SJCRH30 (cell line): ENCODE results near the gene IRF4. TPM values are rescaled to one million over a fixed set of nuclear protein-coding genes. Genes with fewer than 3 reads are reported as not detected.
A peak's percentile ranks its signal among the peaks of the same experiment; 100 is the strongest.

Experiments
- DNase-seq, 2 experiments: peaks; one replicate each; pipeline ENCODE4 v3.0.0-alpha.2; 2015 to 2020
- H3K27ac ChIP-seq: fragments of 250-450 bp; sonication (Bioruptor Pico); 2 replicates; pipeline ENCODE4 v1.5.1; 2020; ENCODE audit warnings: mild to moderate bottlenecking, moderate library complexity
- H3K27me3 ChIP-seq: fragments of 250-450 bp; sonication (Bioruptor Pico); 2 replicates; pipeline ENCODE4 v1.5.1; 2020; ENCODE audit warnings: mild to moderate bottlenecking, moderate library complexity
- H3K36me3 ChIP-seq: fragments of 250-450 bp; sonication (Bioruptor Pico); 2 replicates; pipeline ENCODE4 v1.5.1; 2020; ENCODE audit warnings: mild to moderate bottlenecking, moderate library complexity
- H3K4me1 ChIP-seq: fragments of 250-450 bp; sonication (Bioruptor Pico); 2 replicates; pipeline ENCODE4 v1.5.1; 2020; ENCODE audit warnings: mild to moderate bottlenecking, moderate library complexity
- H3K4me3 ChIP-seq: fragments of 250-450 bp; sonication (Bioruptor Pico); 2 replicates; pipeline ENCODE4 v1.5.1; 2020; ENCODE audit warnings: mild to moderate bottlenecking, moderate library complexity
- H3K9me3 ChIP-seq: fragments of 250-450 bp; sonication (Bioruptor Pico); replicated peaks from 2 replicates; pipeline ENCODE4 v1.5.1; 2020; ENCODE audit warnings: mild to moderate bottlenecking, moderate library complexity
- total RNA-seq: library from RNA; depleted of rRNA; stranded (reverse); fragments of >200 nt; shearing (Covaris generic); gene quantifications from 2 replicates; pipeline ENCODE4 v1.2.3, GENCODE V29; 2014

Gene IRF4
- total RNA-seq, 1 experiment from 2014 or later = not detected

DNA sequence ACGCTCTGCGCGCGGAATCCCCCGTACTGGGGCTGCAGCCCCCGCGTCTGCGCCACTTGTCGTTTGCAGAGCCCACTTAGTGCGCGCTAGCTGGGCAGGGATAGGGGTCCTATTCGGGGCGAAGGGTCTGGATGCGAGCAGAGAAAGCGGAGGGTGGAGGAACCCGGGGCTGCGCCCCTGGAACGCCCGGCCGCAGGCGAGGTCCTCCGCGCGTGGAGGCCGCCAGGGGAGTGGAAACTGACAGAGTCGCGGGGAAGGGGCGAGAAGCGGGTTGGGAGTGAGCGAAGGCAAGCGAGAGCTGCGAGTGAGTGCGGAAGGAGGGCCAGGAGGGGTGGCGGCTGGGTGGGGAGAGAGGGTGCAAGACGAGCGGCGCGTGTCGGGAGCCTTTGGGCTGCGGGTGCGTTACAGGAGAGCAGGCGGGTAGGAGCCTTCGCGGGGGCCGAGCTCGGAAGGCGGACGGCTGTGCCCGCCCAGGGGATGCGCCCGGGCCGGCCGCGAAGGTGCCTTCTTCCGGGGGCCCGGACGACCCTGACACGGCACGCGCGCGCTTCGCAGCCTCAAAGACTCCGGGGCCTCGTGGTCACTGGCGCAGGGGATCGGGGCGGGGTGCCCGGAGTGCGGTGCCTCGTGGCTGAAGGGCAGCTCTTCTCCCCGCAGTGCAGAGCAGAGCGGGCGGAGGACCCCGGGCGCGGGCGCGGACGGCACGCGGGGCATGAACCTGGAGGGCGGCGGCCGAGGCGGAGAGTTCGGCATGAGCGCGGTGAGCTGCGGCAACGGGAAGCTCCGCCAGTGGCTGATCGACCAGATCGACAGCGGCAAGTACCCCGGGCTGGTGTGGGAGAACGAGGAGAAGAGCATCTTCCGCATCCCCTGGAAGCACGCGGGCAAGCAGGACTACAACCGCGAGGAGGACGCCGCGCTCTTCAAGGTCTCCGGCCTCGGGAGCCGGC is 1.2 kb downstream of the IRF4 start:
- Histone ChIP-seq H3K9me3 (no peaks in the 10 kb centered on the region), H3K27ac (no peak overlapping the region), H3K27me3 (no peaks in the 10 kb centered on the region), H3K4me1 (no peaks in the 10 kb centered on the region), H3K4me3 (no peak overlapping the region), H3K36me3 (no peaks in the 10 kb centered on the region)
- no peak for DNase-seq

DNA sequence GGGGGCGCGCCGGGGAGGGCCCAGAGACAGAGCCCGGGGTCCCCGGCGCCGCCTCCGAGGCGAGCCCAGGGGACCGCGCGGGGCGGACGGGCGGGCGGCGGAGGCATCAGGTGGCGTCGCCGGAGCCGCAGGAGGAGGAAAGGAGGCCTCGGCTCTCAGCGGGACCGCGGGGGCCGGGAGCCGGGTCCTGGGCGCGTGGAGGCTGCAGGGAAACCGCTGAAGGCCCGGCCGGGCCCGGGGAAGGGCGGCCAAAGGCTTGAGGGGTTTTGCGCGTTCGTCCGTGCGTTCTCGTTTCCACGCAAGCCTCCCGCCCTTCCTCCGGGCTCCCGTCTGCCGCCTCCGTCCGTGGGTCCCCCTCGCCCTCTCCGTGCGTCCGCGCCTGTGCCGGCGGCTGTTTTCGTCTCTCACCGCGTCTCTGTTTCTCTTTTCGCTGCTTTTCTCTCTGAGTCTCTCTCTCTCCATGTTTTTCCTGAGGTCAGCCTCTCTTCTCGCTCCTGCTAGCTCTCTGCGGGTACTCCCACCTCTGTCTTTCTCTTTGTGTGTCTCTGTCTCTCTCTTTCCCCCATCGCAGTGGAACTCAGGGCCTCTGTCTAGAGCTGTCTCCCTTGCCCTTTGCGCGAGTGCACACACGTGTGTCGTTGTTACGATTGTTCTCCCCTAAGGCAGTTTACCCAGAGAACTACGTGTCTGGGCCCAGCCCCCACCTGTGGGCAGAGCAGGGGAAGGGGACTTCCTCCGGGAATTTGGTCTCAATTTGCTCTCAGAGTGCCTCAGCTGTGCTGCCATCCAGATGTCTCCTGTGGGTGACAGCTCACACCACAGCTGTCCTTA is 2.1 kb downstream of the IRF4 start:
- Histone ChIP-seq H3K27ac (no peak overlapping the region), H3K27me3 (no peaks in the 10 kb centered on the region), H3K4me3 (no peak overlapping the region), H3K36me3 (no peaks in the 10 kb centered on the region), H3K4me1 (no peaks in the 10 kb centered on the region), H3K9me3 (no peaks in the 10 kb centered on the region)
- DNase-seq = no peak

DNA sequence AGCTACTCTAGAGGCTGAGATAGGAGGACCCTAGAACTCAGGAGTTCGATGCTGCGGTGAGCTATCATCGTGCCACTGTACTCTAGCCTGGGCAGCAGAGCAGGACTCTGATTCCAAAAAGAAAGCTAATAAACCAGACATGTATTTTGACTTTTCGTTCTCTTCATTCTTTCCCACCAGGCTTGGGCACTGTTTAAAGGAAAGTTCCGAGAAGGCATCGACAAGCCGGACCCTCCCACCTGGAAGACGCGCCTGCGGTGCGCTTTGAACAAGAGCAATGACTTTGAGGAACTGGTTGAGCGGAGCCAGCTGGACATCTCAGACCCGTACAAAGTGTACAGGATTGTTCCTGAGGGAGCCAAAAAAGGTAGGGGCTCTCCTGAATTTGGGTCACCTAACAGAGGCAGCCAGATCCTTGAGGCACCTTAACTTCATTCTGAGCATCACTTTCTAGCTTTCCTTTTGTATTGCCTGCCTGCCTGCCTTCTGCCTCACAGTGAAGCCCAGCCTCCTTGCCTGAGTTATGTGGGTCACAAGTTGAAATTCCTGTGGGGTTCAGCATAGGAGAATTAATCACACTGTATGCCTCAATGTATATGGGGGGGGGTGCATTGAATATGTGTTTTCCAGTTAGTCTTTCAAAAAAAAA is 3.2 kb downstream of the IRF4 start:
- no peak overlapping the region for H3K4me3 ChIP-seq
- no peaks in the 10 kb centered on the region for H3K27me3 ChIP-seq
- DNase-seq = no peak
- H3K36me3 ChIP-seq = no peaks in the 10 kb centered on the region
- H3K27ac ChIP-seq = no peak overlapping the region
- H3K4me1 ChIP-seq = no peaks in the 10 kb centered on the region
- H3K9me3 ChIP-seq = no peaks in the 10 kb centered on the region

DNA sequence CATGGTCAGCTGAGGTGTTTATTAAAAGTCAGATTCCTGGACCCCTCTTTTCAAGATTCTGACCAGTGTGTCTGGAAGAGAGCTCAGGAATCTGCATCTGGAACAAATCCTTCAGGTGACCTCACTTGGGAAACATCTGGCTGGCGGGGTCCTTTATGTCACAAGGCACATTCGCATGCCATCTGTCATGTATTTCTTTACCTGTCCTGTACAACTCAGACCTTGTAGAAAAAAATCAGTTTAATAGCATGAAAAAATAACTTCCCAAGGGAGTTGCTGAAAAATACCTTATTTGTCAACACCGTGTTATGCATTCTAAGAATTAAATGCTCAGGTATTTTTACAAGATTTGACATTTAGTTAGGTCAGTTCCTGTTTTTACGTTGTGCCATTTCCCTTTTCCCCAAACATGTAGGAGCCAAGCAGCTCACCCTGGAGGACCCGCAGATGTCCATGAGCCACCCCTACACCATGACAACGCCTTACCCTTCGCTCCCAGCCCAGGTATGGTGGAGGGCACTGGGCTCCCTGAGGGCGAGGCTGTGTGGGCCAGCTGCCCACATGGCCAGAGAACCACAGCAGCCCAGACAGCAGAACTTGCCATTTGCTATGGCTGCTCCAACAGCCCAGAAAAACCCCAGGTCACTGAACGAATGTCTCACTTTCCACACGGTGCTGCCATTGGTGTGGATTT is 4.0 kb downstream of the IRF4 start:
- H3K27ac ChIP-seq = no peak overlapping the region
- H3K27me3 ChIP-seq = no peaks in the 10 kb centered on the region
- no peaks in the 10 kb centered on the region for H3K4me1 ChIP-seq
- H3K4me3 ChIP-seq = no peak overlapping the region
- no peaks in the 10 kb centered on the region for H3K9me3 ChIP-seq
- DNase-seq = no peak
- H3K36me3 ChIP-seq = no peaks in the 10 kb centered on the region

DNA sequence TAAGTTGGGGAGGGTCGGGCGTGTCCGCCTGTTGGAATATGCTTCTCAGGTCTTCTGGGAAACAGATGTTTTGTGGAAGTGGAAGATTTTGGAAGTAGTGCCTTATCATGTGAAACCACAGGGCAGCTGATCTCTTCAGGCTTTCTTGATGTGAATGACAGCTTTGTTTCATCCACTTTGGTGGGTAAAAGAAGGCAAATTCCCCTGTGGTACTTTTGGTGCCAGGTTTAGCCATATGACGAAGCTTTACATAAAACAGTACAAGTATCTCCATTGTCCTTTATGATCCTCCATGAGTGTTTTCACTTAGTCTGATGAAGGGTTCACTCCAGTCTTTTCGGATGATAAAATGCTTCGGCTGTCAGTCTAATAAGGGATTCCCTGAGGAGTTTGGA is 4.6 kb downstream of the IRF4 start:
- Histone ChIP-seq H3K27ac (no peak overlapping the region), H3K4me1 (no peaks in the 10 kb centered on the region), H3K9me3 (no peaks in the 10 kb centered on the region)

DNA sequence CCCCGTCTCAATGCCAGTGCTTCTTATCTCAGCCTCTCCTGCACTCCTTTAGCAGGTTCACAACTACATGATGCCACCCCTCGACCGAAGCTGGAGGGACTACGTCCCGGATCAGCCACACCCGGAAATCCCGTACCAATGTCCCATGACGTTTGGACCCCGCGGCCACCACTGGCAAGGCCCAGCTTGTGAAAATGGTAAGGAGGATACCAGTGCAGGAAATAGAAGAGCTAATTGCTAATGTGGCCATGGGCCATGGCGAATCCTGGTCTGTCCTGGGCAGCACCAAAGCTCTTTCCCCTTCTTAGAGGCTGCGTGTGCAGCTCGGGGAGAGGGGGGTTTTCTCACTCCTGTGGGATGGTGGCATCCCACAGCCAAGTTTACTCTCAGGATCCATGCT is 5.5 kb downstream of the IRF4 start:
- no peaks in the 10 kb centered on the region for H3K4me1 ChIP-seq

More for the DNA sequence above, 4.6 kb downstream of the IRF4 start:
- Histone ChIP-seq H3K4me3 (no peak overlapping the region), H3K27me3 (no peaks in the 10 kb centered on the region), H3K36me3 (no peaks in the 10 kb centered on the region)
- DNase-seq = peak in 1 of 2 experiments; percentile 40

DNA sequence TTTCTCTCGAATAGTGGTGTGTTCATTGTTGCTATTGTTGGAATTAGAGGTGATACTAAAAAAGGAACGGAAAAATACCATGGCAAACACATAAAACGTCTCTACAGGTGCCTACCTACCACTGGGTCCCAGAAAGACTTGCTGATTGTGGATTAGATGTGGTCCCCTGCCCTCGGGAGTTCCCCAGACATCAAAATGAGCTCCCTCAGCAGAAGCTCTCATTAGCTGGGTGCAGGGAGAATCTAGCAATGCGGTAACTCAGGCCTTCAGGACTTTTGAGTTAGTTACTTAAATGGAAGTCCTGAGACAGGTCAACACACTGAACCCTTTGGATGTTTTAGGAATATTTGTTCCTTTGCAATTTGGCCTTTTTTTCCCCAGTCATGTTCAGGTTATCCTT is 6.1 kb downstream of the IRF4 start:
- Histone ChIP-seq H3K27me3 (no peaks in the 10 kb centered on the region), H3K36me3 (no peaks in the 10 kb centered on the region), H3K9me3 (no peaks in the 10 kb centered on the region), H3K4me3 (no peak overlapping the region), H3K27ac (no peak overlapping the region), H3K4me1 (no peaks in the 10 kb centered on the region)
- DNase-seq = no peak

More for the DNA sequence above, 5.5 kb downstream of the IRF4 start:
- Histone ChIP-seq H3K36me3 (no peaks in the 10 kb centered on the region), H3K27ac (no peak overlapping the region), H3K9me3 (no peaks in the 10 kb centered on the region), H3K27me3 (no peaks in the 10 kb centered on the region), H3K4me3 (no peak overlapping the region)
- no peak for DNase-seq

DNA sequence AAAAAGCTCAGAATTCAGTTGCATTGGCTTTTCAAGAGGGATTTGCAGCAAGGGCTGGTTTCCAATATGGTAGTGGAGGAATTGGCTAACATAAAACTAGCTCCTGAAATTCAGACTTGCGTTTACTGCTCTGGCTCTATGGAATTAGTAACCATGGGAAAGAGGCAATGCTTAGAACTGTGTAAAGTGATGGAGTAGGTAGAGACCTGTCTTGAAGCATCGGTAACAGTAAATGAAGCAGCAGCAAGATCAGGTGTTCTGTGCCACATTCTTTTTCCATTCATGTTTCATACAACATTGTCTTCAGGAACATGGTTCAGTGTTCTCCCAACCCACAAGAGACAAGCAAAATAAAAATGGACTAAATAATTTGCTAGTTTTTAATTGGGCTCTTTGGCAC is 6.5 kb downstream of the IRF4 start:
- no peaks in the 10 kb centered on the region for H3K36me3 ChIP-seq
- no peak for DNase-seq
- H3K27me3 ChIP-seq = no peaks in the 10 kb centered on the region

DNA sequence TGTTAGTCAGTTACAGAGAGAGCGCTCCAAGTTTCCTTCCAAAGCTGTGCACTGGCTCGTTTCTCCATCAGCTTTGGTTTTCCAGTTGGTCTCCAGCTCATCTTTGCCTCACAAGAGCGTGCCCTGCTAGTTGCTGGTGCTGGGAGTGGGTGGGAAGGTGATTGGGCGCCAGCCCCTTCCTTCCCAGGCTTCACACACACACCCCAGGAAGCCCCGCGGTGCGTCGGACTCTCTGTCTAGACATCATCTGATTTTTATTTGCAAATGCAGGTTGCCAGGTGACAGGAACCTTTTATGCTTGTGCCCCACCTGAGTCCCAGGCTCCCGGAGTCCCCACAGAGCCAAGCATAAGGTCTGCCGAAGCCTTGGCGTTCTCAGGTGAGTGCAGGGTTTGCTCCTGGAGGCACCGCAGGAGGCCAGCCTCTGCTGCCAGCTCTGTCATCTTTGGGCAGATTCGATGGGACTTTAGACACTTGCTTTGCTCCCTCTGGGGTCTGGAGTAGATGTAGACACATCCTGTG is 7.1 kb downstream of the IRF4 start:
- H3K36me3 ChIP-seq = no peaks in the 10 kb centered on the region
- DNase-seq = no peak
- no peak overlapping the region for H3K27ac ChIP-seq
- H3K4me3 ChIP-seq = no peak overlapping the region
- H3K27me3 ChIP-seq = no peaks in the 10 kb centered on the region
- H3K4me1 ChIP-seq = no peaks in the 10 kb centered on the region
- H3K9me3 ChIP-seq = no peaks in the 10 kb centered on the region

More for the DNA sequence above, 6.5 kb downstream of the IRF4 start:
- Histone ChIP-seq H3K4me3 (no peak overlapping the region), H3K27ac (no peak overlapping the region), H3K9me3 (no peaks in the 10 kb centered on the region), H3K4me1 (no peaks in the 10 kb centered on the region)

DNA sequence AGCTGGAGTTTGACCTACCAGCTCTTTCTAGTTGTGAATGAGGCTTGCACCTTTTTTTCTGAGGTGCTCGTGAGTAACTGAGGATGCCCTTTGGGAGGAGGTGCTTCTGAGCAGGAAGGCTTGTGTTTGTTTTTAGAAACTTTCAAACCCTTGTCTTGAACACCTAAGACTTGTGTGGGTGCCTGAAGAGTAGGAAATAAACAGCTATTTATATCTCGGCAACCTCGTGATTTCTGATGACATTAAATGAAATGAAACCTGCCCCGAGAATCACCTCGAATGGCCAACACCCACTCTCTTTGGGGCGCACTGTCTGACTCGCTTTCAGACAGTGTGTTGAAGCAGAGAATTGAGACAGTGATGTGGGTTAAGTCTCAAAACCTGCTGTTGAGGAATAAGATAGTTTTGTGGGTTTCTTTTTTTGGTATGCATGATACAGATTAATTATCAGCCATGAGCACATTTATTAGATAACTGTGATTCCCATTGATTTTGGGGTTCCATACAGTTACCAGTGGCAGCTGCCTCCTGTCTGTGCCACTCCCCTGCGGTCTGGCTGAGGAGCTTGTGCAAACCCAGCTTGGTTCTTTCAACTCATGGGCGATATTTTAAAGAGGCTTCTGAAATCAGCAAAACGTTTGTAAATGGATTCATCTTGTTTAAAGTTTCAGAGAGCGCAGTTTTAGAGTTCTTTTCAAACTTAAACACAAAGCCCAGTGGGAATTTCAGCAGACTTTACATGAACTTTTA is 8.4 kb downstream of the IRF4 start:
- no peak for DNase-seq
- H3K9me3 ChIP-seq = no peaks in the 10 kb centered on the region
- no peaks in the 10 kb centered on the region for H3K4me1 ChIP-seq
- no peak overlapping the region for H3K27ac ChIP-seq
- H3K4me3 ChIP-seq = no peak overlapping the region
- no peaks in the 10 kb centered on the region for H3K27me3 ChIP-seq
- no peaks in the 10 kb centered on the region for H3K36me3 ChIP-seq

DNA sequence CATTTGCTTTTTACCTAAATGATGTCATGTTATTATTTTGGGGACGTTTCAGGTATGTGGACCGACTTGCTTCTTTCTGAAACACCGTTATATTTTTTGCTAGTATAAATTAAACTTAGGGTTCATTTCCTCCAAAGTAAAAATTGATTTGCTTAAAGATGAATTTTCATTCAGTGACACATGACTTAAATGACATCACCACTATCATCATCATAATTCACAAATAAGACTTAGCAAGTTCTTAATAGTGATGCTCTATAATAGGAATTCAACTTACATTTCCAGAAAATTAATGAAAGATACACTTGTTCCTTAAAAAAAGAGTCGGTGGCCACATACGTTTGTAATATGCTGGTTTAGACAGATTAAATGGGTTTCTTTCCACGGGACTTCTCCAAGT is 9.3 kb downstream of the IRF4 start:
- Histone ChIP-seq H3K9me3 (no peaks in the 10 kb centered on the region), H3K4me1 (no peaks in the 10 kb centered on the region), H3K36me3 (no peaks in the 10 kb centered on the region), H3K27ac (no peak overlapping the region), H3K4me3 (no peak overlapping the region), H3K27me3 (no peaks in the 10 kb centered on the region)
- DNase-seq = no peak

DNA sequence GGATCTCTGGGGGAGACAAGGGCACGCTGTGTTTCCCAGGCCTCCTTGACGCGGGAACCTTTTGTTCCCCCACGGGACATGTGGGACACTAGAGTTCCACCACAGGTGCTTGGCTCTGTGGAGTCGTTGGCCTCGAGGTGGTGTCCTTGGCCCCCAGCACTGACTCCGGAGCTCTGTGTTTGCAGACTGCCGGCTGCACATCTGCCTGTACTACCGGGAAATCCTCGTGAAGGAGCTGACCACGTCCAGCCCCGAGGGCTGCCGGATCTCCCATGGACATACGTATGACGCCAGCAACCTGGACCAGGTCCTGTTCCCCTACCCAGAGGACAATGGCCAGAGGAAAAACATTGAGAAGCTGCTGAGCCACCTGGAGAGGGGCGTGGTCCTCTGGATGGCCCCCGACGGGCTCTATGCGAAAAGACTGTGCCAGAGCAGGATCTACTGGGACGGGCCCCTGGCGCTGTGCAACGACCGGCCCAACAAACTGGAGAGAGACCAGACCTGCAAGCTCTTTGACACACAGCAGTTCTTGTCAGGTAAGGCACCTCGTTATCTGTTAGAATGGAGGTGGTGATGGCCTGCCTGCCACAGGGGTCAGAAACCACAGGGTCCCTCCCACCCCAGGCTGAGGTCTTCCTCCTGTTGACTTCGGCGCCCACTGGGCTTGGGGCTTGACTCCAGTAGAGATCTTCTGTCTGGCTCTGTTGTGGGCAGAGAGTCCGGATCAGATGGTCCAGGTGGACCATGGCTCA is 9.9 kb downstream of the IRF4 start:
- no peaks in the 10 kb centered on the region for H3K27me3 ChIP-seq
- no peaks in the 10 kb centered on the region for H3K36me3 ChIP-seq
- H3K9me3 ChIP-seq = no peaks in the 10 kb centered on the region
- H3K4me3 ChIP-seq = no peak overlapping the region
- H3K27ac ChIP-seq = no peak overlapping the region
- H3K4me1 ChIP-seq = no peaks in the 10 kb centered on the region
- no peak for DNase-seq

DNA sequence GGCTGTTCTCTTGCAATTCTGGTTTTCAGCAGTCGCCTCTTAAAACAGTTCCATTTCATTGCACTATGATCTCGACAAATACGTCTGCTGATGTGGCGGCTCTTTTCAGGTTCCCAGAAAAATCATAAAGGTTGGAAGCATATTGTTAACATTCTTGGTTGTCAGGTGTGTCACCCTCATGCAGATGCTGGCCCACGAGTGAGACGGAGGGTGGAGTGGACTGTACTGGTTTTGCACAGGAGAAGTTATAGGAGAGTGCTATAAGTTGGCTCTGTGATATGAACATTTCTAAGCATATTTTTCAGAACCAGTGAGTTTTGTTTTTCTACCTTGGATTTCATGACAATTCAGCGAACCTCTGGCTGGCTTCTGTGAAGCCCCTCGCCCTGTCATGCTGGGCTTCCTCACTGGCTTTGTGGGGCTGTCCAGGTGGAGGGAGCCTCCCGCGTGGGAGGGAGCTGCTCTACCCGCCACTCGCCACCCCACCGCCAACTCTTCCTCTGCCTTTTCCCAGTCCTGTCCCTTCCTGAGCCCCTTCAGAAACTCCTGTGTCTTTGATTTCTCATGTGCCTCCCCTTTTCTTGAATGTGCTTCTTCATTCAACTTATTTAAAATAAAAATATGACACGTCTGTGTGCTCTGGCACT is 10.6 kb downstream of the IRF4 start:
- Histone ChIP-seq H3K4me1 (no peaks in the 10 kb centered on the region), H3K9me3 (no peaks in the 10 kb centered on the region), H3K36me3 (no peaks in the 10 kb centered on the region), H3K4me3 (no peak overlapping the region), H3K27ac (no peak overlapping the region), H3K27me3 (no peaks in the 10 kb centered on the region)
- DNase-seq = no peak
